IMR-90 (cell line): ENCODE data around the gene SLC35E2B. TPM values are rescaled to one million over a fixed set of nuclear protein-coding genes. Genes with fewer than 3 reads are reported as not detected.

Source experiments
- ATAC-seq: fragments of 200-7000 bp; cut with Tn5 transposase; 2 replicates; pipeline ENCODE4 v1.9.1; 2020; ENCODE audit warnings: low read depth, mild to moderate bottlenecking, moderate library complexity
- BruUV-seq: library from RNA; stranded (reverse); fragments of 400-500 nt; replicated peaks from 2 replicates; lab custom pipeline; 2021; lab: Mats Ljungman, UMichigan
- CTCF ChIA-PET: fragments of 300-600 bp; formaldehyde crosslinking; extraction: SDS; loops from one replicate; lab custom pipeline; 2021; ENCODE audit warnings: antibody characterized with exemption; lab: Yijun Ruan, JAX
- POLR2A ChIA-PET: fragments of 300-600 bp; sonication (Branson Sonifier 250); formaldehyde crosslinking; loops from one replicate; lab custom pipeline; 2022; ENCODE audit warnings: antibody characterized with exemption; ENCODE audit not compliant: unreplicated experiment; lab: Charles Lee
- DNase-seq: peaks from one replicate; pipeline ENCODE4 v3.0.0; 2013
- H2AFZ ChIP-seq: replicated peaks from 2 replicates; pipeline ENCODE3; 2013; ENCODE audit warnings: low read length, mild to moderate bottlenecking; ENCODE audit not compliant: poor library complexity
- H2AK5ac ChIP-seq: 2 replicates; pipeline ENCODE4 v1.6.1; 2013; ENCODE audit warnings: low read depth, low read length, inconsistent platforms
- H2AK9ac ChIP-seq: replicated peaks from 2 replicates; pipeline ENCODE3; 2013; ENCODE audit warnings: mild to moderate bottlenecking, low read depth, low read length, moderate library complexity; ENCODE audit not compliant: poor library complexity
- H2BK120ac ChIP-seq: 2 replicates; pipeline ENCODE4 v1.6.1; 2013; ENCODE audit warnings: low read depth, low read length, inconsistent platforms
- H2BK15ac ChIP-seq: 3 replicates; pipeline ENCODE4 v1.6.1; 2013; ENCODE audit warnings: low read depth, low read length, inconsistent platforms
- H2BK20ac ChIP-seq: 2 replicates; pipeline ENCODE4 v1.6.1; 2013; ENCODE audit warnings: low read depth, mild to moderate bottlenecking, inconsistent platforms, low read length, moderate library complexity
- H2BK5ac ChIP-seq: 2 replicates; pipeline ENCODE4 v1.6.1; 2013; ENCODE audit warnings: mild to moderate bottlenecking, low read depth, low read length, inconsistent platforms; ENCODE audit not compliant: poor library complexity, severe bottlenecking
- H3K14ac ChIP-seq: replicated peaks from 2 replicates; pipeline ENCODE4 v1.6.1; 2013; ENCODE audit warnings: low read depth, low read length, inconsistent platforms
- H3K18ac ChIP-seq: 2 replicates; pipeline ENCODE4 v1.6.1; 2013; ENCODE audit warnings: low read depth, low read length, control low read depth
- H3K23ac ChIP-seq: 2 replicates; pipeline ENCODE4 v1.6.1; 2013; ENCODE audit warnings: low read depth, low read length, inconsistent platforms
- H3K27ac ChIP-seq: 2 replicates; pipeline ENCODE4 v1.5.1; 2013; ENCODE audit warnings: mild to moderate bottlenecking, control low read depth, low read length; ENCODE audit not compliant: insufficient read depth
- H3K27me3 ChIP-seq: 2 replicates; pipeline ENCODE4 v1.6.1; 2013; ENCODE audit warnings: low read length; ENCODE audit not compliant: control insufficient read depth, insufficient read depth
- H3K36me3 ChIP-seq: 2 replicates; pipeline ENCODE4 v1.6.1; 2013; ENCODE audit warnings: low read length, mixed read lengths; ENCODE audit not compliant: control insufficient read depth, insufficient read depth
- H3K4ac ChIP-seq: 2 replicates; pipeline ENCODE4 v1.6.1; 2013; ENCODE audit warnings: low read depth, low read length, inconsistent platforms
- H3K4me1 ChIP-seq: 2 replicates; pipeline ENCODE4 v1.6.1; 2013; ENCODE audit warnings: low read length, mixed read lengths; ENCODE audit not compliant: control insufficient read depth, insufficient read depth
- H3K4me2 ChIP-seq: 2 replicates; pipeline ENCODE4 v1.6.1; 2013; ENCODE audit warnings: low read depth, mild to moderate bottlenecking, control low read depth, low read length, moderate library complexity
- H3K4me3 ChIP-seq: 2 replicates; pipeline ENCODE4 v1.5.1; 2013; ENCODE audit warnings: low read depth, mild to moderate bottlenecking, control low read depth, low read length, moderate library complexity; ENCODE audit not compliant: insufficient read depth
- H3K56ac ChIP-seq: 2 replicates; pipeline ENCODE4 v1.6.1; 2013; ENCODE audit warnings: low read length, inconsistent platforms; ENCODE audit not compliant: insufficient read depth; ENCODE audit errors: extremely low read depth
- H3K79me1 ChIP-seq, 2 experiments: 2 replicates each; pipeline ENCODE4 v1.6.1; 2013; ENCODE audit warnings: low read length in 2 of 2, inconsistent platforms in 1 of 2, low read depth in 1 of 2
- H3K9ac ChIP-seq: 2 replicates; pipeline ENCODE4 v1.6.1; 2013; ENCODE audit warnings: low read depth, low read length, control low read depth
- H3K9me1 ChIP-seq: 2 replicates; pipeline ENCODE4 v1.6.1; 2013; ENCODE audit warnings: low read length, inconsistent platforms; ENCODE audit not compliant: insufficient read depth
- H3K9me3 ChIP-seq: 2 replicates; pipeline ENCODE4 v1.6.1; 2013; ENCODE audit warnings: low read length; ENCODE audit not compliant: control insufficient read depth, insufficient read depth
- H4K20me1 ChIP-seq: 2 replicates; pipeline ENCODE4 v1.6.1; 2013; ENCODE audit warnings: low read length, inconsistent platforms; ENCODE audit not compliant: insufficient read depth
- H4K5ac ChIP-seq: 2 replicates; pipeline ENCODE4 v1.6.1; 2013; ENCODE audit warnings: mild to moderate bottlenecking, low read depth, low read length, control low read depth
- H4K8ac ChIP-seq, 2 experiments: 2 replicates each; pipeline ENCODE4 v1.6.1; 2013; ENCODE audit warnings: low read depth in 2 of 2, low read length in 2 of 2, control low read depth in 1 of 2, inconsistent platforms in 1 of 2
- H4K91ac ChIP-seq: 2 replicates; pipeline ENCODE4 v1.6.1; 2013; ENCODE audit warnings: low read depth, low read length, inconsistent platforms; ENCODE audit not compliant: insufficient read depth
- CEBPB ChIP-seq: IDR thresholded peaks from 2 replicates; pipeline ENCODE4 v1.6.1; 2012; ENCODE audit warnings: low read depth, low read length, improper control_type of control experiment
- CHD1 ChIP-seq: IDR thresholded peaks from 2 replicates; pipeline ENCODE4 v1.6.1; 2012; ENCODE audit warnings: low read depth, low read length, improper control_type of control experiment
- FOS ChIP-seq: fragments of 150-350 bp; IDR thresholded peaks from 2 replicates; pipeline ENCODE4 v1.6.1; 2016; ENCODE audit warnings: low read depth, low read length
- MAFK ChIP-seq: IDR thresholded peaks from 2 replicates; pipeline ENCODE4 v1.6.1; 2012; ENCODE audit warnings: low read depth, low read length, improper control_type of control experiment
- MAZ ChIP-seq: IDR thresholded peaks from 2 replicates; pipeline ENCODE4 v1.6.1; 2012; ENCODE audit warnings: low read depth, mild to moderate bottlenecking, low read length, improper control_type of control experiment, moderate library complexity, borderline replicate concordance
- MXI1 ChIP-seq: IDR thresholded peaks from 2 replicates; pipeline ENCODE4 v1.6.1; 2012; ENCODE audit warnings: low read depth, mild to moderate bottlenecking, low read length, moderate library complexity, borderline replicate concordance
- NFE2L2 ChIP-seq: fragments of 150-350 bp; IDR thresholded peaks from 2 replicates; pipeline ENCODE4 v1.6.1; 2016; ENCODE audit warnings: low read depth, mild to moderate bottlenecking, low read length
- POLR2A ChIP-seq: IDR thresholded peaks from 2 replicates; pipeline ENCODE4 v1.6.1; 2012; ENCODE audit warnings: mild to moderate bottlenecking, low read depth, low read length
- RAD21 ChIP-seq: IDR thresholded peaks from 2 replicates; pipeline ENCODE4 v1.6.1; 2012; ENCODE audit warnings: low read length, improper control_type of control experiment
- RCOR1 ChIP-seq: IDR thresholded peaks from 2 replicates; pipeline ENCODE4 v1.6.1; 2012; ENCODE audit warnings: mild to moderate bottlenecking, low read length, improper control_type of control experiment; ENCODE audit not compliant: insufficient replicate concordance
- SMC3 ChIP-seq: fragments of 150-350 bp; IDR thresholded peaks from 2 replicates; pipeline ENCODE4 v1.6.1; 2016; ENCODE audit warnings: low read depth, mild to moderate bottlenecking, antibody characterized with exemption, low read length, moderate library complexity
- whole genome bisulfite sequencing, 2 experiments: methylation state at CpG; one replicate each; pipeline versions ENCODE4 v1.1.5 to v1.1.7; 2013; ENCODE audit warnings: missing lambda C conversion rate in 2 of 2; ENCODE audit not compliant: insufficient read length in 1 of 2; ENCODE audit errors: extremely low coverage in 2 of 2; 5-methylcytosine and 5-hydroxymethylcytosine counted together
- dilution Hi-C: fragments of 300-500 bp; cut with HindIII; formaldehyde crosslinking; loops from one replicate; pipeline ENCODE4 v1.14.3; 2018; ENCODE audit warnings: low sequenced_read_pairs; ENCODE audit not compliant: unreplicated experiment
- in situ Hi-C: fragments of 300-500 bp; cut with MboI; formaldehyde crosslinking; loops from 3 replicates; pipeline ENCODE4 v1.14.3; 2019; ENCODE audit warnings: low sequenced_read_pairs, inconsistent platforms, mixed read lengths
- intact Hi-C: fragments of 100-400 bp; cut with micrococcal nuclease; formaldehyde crosslinking; loops from 2 replicates; pipeline ENCODE4 v1.10.0; 2022
- polyA plus RNA-seq, 3 experiments: library from polyadenylated mRNA; depleted of rRNA; stranded (reverse); fragments of >200 nt; gene quantifications; 2 replicates each; pipeline ENCODE4 v1.2.3, GENCODE V29; 2012; ENCODE audit warnings: low replicate concordance in 1 of 3
- total RNA-seq: library from RNA; depleted of rRNA; stranded (reverse); fragments of >200 nt; gene quantifications from 2 replicates; pipeline ENCODE4 v1.2.3, GENCODE V29; 2012
- TF ChIP-seq, protein P1 (sequence below): fragments of 150-350 bp; IDR thresholded peaks from 2 replicates; pipeline ENCODE4 v1.6.1; 2017; ENCODE audit warnings: mild to moderate bottlenecking, antibody characterized with exemption, low read length, low read depth

The SLC35E2B gene
- total and polyA plus RNA-seq, 2 of the 4 experiments (the other 2 are of a cell fraction), result 14.9 to 30.2 TPM

GRCh38 chr1:1621173-1622009, 71.2 kb downstream of the SLC35E2B start:
- ChIA-PET POLR2A (no interaction called here), CTCF (no interaction called here)
- Histone ChIP-seq H2BK15ac (no peak overlapping the region), H3K4me3 (no peak overlapping the region), H2AK9ac (no peak overlapping the region), H2BK120ac (no peak overlapping the region), H4K20me1 (peaks cover 40% of the 10 kb centered on the region), H3K79me1 (peaks cover 9 to 48% of the 10 kb centered on the region in 2 experiments; a peak in 3 of 4 replicates), H3K9ac (no peak overlapping the region), H2BK20ac (no peak overlapping the region), H3K4ac (no peak overlapping the region), H2AFZ (peak overlapping the region; percentile 43), H3K4me2 (no peak overlapping the region), H3K27ac (no peak overlapping the region), H4K5ac (no peak overlapping the region), H4K8ac (no peak overlapping the region), H3K36me3 (peaks cover 20% of the 10 kb centered on the region; the same call in 1 of the 2 replicates), H3K18ac (no peak overlapping the region), H3K9me3 (no peaks in the 10 kb centered on the region), H3K27me3 (no peaks in the 10 kb centered on the region), H3K23ac (no peak overlapping the region), H3K56ac (no peak overlapping the region), H3K4me1 (peaks cover 9% of the 10 kb centered on the region), H3K14ac (no peak overlapping the region), H2AK5ac (no peak overlapping the region), H3K9me1 (peaks cover 3% of the 10 kb centered on the region; the same call in 1 of the 2 replicates), H2BK5ac (no peak overlapping the region), H4K91ac (no peak overlapping the region)
- dilution Hi-C loops, result no loop called here
- no peak for TF ChIP-seq MAZ
- no peak for TF ChIP-seq MXI1
- no peak for TF ChIP-seq RAD21
- TF ChIP-seq CEBPB, result no peak
- TF ChIP-seq, protein P1, sequence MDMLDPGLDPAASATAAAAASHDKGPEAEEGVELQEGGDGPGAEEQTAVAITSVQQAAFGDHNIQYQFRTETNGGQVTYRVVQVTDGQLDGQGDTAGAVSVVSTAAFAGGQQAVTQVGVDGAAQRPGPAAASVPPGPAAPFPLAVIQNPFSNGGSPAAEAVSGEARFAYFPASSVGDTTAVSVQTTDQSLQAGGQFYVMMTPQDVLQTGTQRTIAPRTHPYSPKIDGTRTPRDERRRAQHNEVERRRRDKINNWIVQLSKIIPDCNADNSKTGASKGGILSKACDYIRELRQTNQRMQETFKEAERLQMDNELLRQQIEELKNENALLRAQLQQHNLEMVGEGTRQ, result no peak
- TF ChIP-seq CHD1, result no peak
- TF ChIP-seq POLR2A, result no peak
- TF ChIP-seq FOS, result no peak
- TF ChIP-seq NFE2L2, result no peak
- no peak for TF ChIP-seq RCOR1
- no peak for TF ChIP-seq MAFK
- no peak for TF ChIP-seq SMC3
- ATAC-seq, result no peak
- intact Hi-C loops, result no loop called here
- WGBS, 2 experiments, result 91% methylated on average over 17 of the region's 31 CpGs; no CpG with 5 or more reads in 1 of the 2 experiments
- DNase-seq, result no peak
- no TSS peak for BruUV-seq
- in situ Hi-C loops, result no loop called here
